ENCODE data around the gene KIAA1958. TPM values are rescaled to one million over a fixed set of nuclear protein-coding genes. Genes with fewer than 3 reads are reported as not detected.

KIAA1958 gene
- total and polyA plus RNA-seq, 2 of the 4 experiments (the other 2 are of a cell fraction), result 0.65 to 1.8 TPM

DNA sequence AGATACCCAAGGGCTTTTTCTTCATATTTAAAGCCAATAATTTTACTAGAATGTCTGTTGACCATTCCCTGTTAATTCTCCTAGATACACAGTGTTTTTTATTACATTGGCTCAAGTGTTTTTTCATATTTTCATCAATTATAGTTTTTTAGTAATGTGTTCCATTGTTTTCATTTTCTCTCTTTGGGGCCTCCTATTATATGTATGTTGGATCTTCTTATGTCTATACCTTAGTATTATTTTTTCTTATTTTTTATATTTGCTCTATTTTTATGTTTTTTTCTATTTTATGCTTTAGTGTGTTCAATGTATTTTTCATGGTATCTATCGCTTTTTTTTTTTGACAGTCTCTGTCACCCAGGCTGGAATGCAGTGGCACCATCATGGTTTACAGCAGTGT lies 7.5 kb downstream of the KIAA1958 start:
- Histone ChIP-seq H3K36me3 (ENCODE audit: control insufficient read depth, insufficient read depth, low read length) (peaks cover 3% of the 10 kb centered on the region; the same call in 1 of the 2 replicates), H3K79me1 (ENCODE audit: low read depth in 1 of 2, low read length in 2 of 2) (peaks cover 0 to 6% of the 10 kb centered on the region in 2 experiments; a peak in 3 of 4 replicates), H3K4me3 (ENCODE audit: insufficient read depth, low read depth, low read length) (no peak overlapping the region), H2BK15ac (ENCODE audit: low read depth, low read length) (no peak overlapping the region), H2BK20ac (ENCODE audit: low read depth, low read length) (no peak overlapping the region), H3K14ac (replicated peaks; ENCODE audit: low read depth, low read length) (no peak overlapping the region), H2BK5ac (ENCODE audit: low read depth, low read length, poor library complexity, severe bottlenecking) (no peak overlapping the region), H3K18ac (ENCODE audit: low read depth, low read length) (no peak overlapping the region), H2AK5ac (ENCODE audit: low read depth, low read length) (no peak overlapping the region), H4K91ac (ENCODE audit: insufficient read depth, low read depth, low read length) (no peak overlapping the region), H2AFZ (replicated peaks; ENCODE audit: low read length, poor library complexity) (no peak overlapping the region), H3K4ac (ENCODE audit: low read depth, low read length) (no peak overlapping the region), H3K27ac (ENCODE audit: insufficient read depth, low read length) (no peak overlapping the region), H2AK9ac (replicated peaks; ENCODE audit: low read depth, low read length, poor library complexity) (no peak overlapping the region), H4K20me1 (ENCODE audit: insufficient read depth, low read length) (no peaks in the 10 kb centered on the region), H2BK120ac (ENCODE audit: low read depth, low read length) (no peak overlapping the region), H3K9ac (ENCODE audit: low read depth, low read length) (no peak overlapping the region), H3K56ac (ENCODE audit: extremely low read depth, insufficient read depth, low read length) (no peak overlapping the region), H3K9me1 (ENCODE audit: insufficient read depth, low read length) (no peaks in the 10 kb centered on the region; the same call in 1 of the 2 replicates), H3K27me3 (ENCODE audit: control insufficient read depth, insufficient read depth, low read length) (no peaks in the 10 kb centered on the region), H3K9me3 (ENCODE audit: control insufficient read depth, insufficient read depth, low read length) (peaks cover 7% of the 10 kb centered on the region), H4K5ac (ENCODE audit: low read depth, low read length) (no peak overlapping the region), H3K4me1 (ENCODE audit: control insufficient read depth, insufficient read depth, low read length) (peaks cover 3% of the 10 kb centered on the region), H4K8ac (ENCODE audit: low read depth in 2 of 2, low read length in 2 of 2) (no peak overlapping the region), H3K23ac (ENCODE audit: low read depth, low read length) (no peak overlapping the region), H3K4me2 (ENCODE audit: low read depth, low read length) (no peak overlapping the region)
- ATAC-seq (ENCODE audit: low read depth) (no peak), DNase-seq (no peak)
- no peak for TF ChIP-seq CEBPB (IDR thresholded peaks at IDR 0.05; ENCODE audit: low read depth, low read length)
- TF ChIP-seq FOS (IDR thresholded peaks at IDR 0.05; ENCODE audit: low read depth, low read length), result no peak
- no peak for TF ChIP-seq BHLHE40 (IDR thresholded peaks at IDR 0.05; ENCODE audit: low read depth, low read length)
- no peak for TF ChIP-seq RAD21 (IDR thresholded peaks at IDR 0.05; ENCODE audit: low read length)
- TF ChIP-seq SMC3 (IDR thresholded peaks at IDR 0.05; ENCODE audit: low read depth, low read length), result no peak
- TF ChIP-seq MAFK (IDR thresholded peaks at IDR 0.05; ENCODE audit: low read depth, low read length), result no peak
- no peak for TF ChIP-seq POLR2A (IDR thresholded peaks at IDR 0.05; ENCODE audit: low read depth, low read length)
- TF ChIP-seq, protein P1, sequence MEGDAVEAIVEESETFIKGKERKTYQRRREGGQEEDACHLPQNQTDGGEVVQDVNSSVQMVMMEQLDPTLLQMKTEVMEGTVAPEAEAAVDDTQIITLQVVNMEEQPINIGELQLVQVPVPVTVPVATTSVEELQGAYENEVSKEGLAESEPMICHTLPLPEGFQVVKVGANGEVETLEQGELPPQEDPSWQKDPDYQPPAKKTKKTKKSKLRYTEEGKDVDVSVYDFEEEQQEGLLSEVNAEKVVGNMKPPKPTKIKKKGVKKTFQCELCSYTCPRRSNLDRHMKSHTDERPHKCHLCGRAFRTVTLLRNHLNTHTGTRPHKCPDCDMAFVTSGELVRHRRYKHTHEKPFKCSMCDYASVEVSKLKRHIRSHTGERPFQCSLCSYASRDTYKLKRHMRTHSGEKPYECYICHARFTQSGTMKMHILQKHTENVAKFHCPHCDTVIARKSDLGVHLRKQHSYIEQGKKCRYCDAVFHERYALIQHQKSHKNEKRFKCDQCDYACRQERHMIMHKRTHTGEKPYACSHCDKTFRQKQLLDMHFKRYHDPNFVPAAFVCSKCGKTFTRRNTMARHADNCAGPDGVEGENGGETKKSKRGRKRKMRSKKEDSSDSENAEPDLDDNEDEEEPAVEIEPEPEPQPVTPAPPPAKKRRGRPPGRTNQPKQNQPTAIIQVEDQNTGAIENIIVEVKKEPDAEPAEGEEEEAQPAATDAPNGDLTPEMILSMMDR (conservative IDR thresholded peaks at IDR 0.05; ENCODE audit: low read depth, low read length), result no peak
- TF ChIP-seq, protein P2, sequence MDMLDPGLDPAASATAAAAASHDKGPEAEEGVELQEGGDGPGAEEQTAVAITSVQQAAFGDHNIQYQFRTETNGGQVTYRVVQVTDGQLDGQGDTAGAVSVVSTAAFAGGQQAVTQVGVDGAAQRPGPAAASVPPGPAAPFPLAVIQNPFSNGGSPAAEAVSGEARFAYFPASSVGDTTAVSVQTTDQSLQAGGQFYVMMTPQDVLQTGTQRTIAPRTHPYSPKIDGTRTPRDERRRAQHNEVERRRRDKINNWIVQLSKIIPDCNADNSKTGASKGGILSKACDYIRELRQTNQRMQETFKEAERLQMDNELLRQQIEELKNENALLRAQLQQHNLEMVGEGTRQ (IDR thresholded peaks at IDR 0.05; ENCODE audit: low read depth, low read length), result no peak
- no peak for TF ChIP-seq RFX5 (IDR thresholded peaks at IDR 0.05; ENCODE audit: low read depth, low read length)
- TF ChIP-seq MAZ (IDR thresholded peaks at IDR 0.05; ENCODE audit: borderline replicate concordance, low read depth, low read length), result no peak
- TF ChIP-seq CHD1 (IDR thresholded peaks at IDR 0.05; ENCODE audit: low read depth, low read length), result no peak
- no peak for TF ChIP-seq MXI1 (IDR thresholded peaks at IDR 0.05; ENCODE audit: borderline replicate concordance, low read depth, low read length)
- TF ChIP-seq NFE2L2 (IDR thresholded peaks at IDR 0.05; ENCODE audit: low read depth, low read length), result no peak
- no peak for TF ChIP-seq RCOR1 (IDR thresholded peaks at IDR 0.05; ENCODE audit: insufficient replicate concordance, low read length)
- intact Hi-C loops (cut with micrococcal nuclease), result loop anchor here (10.0 kb wide), 1 partner anchor 131 kb away; no protein-coding TSS in a partner anchor
- CTCF ChIA-PET, result no interaction called here
- BruUV-seq (replicated peaks), result no TSS peak
- no CpG with 5 or more reads among the region's 1 CpG for WGBS, 2 experiments (ENCODE audit: extremely low coverage in 2 of 2, insufficient read length in 1 of 2)
- dilution Hi-C loops (cut with HindIII; ENCODE audit: low sequenced_read_pairs, unreplicated experiment), result no loop called here
- POLR2A ChIA-PET (ENCODE audit: unreplicated experiment), result interaction anchor here (0.6 kb wide), 1 partner anchor 39 kb away, joined by 3 read pairs; no protein-coding TSS in a partner anchor
- in situ Hi-C loops (cut with MboI; ENCODE audit: low sequenced_read_pairs), result no loop called here
